Suppressor macrophage (primary cell): ENCODE data around the gene ARHGEF25.
A peak's percentile ranks its signal among the peaks of the same experiment; 100 is the strongest.

ENCODE experiments used
- DNase-seq, 4 experiments: peaks; one replicate each; pipeline ENCODE4 v3.0.0-alpha.2; 2020 to 2022

ARHGEF25 gene

DNA sequence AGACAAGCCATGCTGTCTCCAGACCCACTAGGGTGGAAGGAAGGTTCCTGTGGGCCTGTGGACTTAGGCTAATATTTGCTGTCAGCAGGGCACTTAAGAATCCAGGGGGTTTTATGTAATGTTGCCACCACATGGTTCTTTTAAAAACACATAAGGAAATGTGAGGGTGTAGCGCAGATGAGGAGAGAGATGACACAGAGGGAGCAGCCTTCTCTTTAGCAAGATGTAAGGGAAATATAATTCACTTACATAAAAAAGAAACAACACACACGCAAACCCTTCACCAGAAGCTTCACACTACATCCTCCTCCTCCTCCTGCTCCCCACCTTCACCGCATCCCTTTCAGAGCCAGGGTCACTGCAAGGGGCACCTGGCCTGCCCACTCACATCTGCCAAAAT, 25.1 kb upstream of the ARHGEF25 start:
- no peak for DNase-seq

DNA sequence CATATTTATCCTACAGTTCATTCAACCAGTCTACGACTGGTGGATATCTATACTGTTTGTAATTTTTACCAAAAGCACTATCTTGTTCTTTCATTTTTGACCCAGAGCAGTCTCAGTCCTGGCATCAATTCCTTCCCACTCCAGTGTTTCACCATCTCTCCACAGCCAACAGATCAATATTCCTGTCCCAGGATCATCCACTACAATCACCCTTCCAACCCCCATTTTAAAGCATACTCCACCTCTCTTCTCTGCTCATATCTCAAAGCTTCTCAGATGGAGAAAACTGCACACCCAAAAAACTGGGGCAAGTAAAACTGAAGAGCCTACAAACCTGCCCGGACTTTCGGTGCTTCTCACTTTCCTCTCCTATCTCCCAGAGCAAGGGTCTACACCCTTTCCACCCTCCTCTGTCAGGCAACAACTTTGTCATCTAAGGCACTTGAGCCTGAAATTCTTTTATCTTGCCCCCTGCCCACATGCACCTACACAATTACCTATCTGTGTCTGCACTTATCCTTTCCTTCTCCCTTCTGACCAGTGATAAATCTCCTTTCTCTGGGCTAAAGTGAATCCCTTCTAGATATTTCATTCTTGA, 24.3 kb upstream of the ARHGEF25 start:
- no peak for DNase-seq

DNA sequence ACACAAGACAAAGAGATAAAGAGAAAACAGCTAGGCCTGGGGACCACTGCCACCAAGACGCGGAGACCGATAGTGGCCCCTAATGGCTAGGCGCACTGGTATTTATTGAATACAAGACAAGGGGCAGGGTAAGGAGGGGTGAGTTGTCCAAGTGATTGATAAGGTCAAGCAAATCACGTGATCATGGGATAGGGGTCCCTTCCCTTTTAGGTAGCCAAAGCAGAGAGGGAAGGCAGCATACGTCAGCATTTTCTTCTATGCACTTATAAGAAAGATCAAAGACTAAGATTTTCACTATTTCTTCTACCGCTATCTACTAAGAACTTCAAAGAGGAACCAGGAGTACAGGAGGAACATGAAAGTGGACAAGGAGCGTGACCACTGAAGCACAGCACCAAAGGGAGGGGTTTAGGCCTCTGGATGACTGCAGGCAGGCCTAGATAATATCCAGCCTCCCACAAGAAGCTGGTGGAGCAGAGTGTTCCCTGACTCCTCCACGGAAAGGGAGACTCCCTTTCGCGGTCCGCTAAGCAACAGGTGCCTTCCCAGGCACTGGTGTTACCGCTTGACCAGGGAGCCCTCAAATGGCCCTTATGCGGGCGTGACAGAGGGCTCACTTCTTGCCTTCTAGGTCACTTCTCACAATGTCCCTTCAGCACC, 22.2 kb upstream of the ARHGEF25 start:
- DNase-seq = peak in 1 of 4 experiments; percentile 30

DNA sequence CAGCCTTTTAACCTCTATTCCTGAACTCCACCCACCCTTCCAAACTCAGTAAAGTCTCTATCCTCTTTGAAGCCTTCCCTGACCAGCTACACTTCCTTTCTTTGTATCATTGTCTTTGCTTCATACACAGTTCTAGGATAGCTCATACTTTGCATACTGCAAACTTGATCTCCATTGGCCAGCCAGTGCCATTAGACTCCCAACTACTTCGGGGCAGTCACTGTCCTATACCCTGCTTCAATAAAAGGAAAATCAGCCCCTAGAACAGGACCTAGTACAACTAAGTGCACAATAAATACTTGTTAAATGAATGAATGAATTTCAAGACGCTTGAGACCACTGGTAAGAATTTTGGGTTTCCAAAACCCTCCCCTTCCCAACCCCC, 20.8 kb upstream of the ARHGEF25 start:
- no peak for DNase-seq

DNA sequence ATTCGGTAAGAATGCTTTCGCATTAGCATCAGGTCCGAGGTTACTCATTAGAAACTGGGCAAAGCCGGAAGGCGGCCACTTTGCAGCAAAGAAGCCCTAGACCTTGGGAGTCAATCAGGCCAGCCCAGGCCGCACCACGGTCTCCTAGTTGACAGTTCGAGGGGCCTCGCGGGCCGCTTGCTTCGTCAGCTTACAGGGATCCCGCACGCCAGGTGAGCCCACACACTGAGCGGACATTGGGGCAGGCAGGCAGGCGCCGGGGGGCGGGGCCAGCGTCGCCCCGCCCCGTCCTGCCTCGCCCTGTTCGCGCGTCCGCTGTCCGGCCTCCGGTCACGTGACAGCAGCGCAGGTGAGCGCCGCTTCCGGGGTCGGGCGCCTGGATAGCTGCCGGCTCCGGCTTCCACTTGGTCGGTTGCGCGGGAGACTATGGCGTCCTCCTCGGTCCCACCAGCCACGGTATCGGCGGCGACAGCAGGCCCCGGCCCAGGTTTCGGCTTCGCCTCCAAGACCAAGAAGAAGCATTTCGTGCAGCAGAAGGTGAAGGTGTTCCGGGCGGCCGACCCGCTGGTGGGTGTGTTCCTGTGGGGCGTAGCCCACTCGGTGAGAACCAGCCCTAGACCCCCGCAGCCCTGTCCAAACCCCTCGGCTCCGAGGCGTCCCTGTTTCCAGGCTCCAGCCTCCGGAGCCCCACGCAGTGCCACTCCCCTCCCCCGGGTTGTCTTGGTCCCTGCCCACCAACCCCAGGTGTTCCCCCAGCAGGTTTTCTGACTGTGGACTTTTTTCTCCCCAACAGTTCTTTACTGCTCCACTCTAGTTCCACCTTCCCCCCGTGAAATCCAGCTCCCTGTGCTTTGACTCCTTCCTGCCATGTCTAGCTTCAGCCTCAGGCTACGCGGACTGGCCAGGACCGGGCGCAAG, 20.1 kb upstream of the ARHGEF25 start, which contains the start of gene PIP4K2C:
PIP4K2C (plus strand) TSS at position 329 of the 918 bp plus-strand sequence; CDS start at position 427, 98 bp downstream.
- DNase-seq = peak; percentile 78 to 92 (median 83)

DNA sequence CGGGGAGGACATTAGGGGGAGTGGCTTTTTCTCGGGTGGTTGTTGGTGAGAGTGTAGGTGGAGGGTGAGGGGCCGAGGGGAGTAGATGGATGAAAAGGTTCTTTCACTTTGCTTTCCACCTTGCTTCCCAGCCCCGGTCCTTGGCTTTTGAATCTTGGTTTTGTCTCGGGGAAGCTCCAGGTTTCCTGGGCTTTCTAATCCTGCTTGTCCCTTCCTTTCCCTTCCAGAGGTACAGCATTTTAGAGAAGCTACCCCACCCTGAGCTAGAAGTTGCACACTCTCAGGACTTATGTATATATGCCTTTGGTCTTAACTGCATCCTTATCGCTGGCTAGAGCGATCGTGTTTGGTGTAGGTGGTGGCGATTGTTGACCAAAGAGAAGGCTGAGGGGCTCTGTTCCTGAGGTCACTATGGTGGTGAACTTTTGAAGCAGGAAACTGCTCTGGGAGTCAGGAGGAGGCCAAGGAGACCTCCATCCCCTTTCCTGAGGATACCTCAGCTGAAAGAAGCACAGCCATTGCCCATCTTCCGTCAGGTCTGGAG, 19.4 kb upstream of the ARHGEF25 start:
- no peak for DNase-seq

DNA sequence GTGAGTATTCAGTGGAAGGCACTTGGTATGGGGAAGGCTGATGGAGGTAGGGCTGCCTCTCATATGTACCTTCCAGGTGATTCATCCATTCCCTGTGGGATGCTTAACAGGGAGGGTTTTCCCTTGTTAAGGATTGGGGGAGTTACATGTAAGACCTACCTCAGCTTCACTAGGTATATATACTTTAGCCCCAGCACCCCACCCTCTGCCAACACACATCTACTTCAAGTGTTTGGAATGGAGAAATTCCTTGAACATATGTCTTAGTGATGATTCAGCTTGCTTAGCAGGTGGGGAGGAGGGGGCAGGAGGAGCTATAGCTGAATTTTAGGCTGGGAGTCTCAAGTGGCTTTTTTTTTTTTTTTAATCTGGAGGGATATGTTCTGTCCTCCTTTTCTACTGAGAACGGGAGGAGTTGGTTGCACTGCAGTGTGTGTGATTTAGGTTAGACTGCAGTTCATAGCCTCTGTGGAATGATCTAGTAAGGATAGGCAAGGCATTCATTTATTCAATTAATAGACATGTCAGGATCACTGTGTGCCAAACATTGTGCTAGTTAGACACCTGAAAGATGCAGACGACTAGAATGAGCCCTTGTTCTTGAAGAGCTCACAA, 18.6 kb upstream of the ARHGEF25 start:
- DNase-seq = no peak

DNA sequence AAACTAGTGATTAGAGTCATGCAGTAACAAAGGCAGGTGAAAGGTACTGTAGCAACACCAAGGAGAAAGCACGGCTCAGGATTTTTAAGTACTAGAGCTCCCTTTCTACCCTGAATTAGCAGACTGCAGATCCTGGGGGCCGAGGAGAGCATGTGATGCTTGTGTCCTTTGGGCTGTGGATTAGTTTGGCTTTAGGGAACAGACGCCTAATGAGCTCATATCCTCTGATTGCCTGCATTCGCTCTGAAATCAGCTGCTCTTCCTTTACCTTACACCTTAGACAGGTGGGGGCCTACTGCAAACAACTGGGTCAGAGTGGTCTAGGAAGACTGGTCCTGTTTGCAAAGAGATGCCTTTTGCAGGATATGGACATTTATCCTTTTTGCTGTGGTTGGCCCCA, 18.0 kb upstream of the ARHGEF25 start:
- DNase-seq = no peak

DNA sequence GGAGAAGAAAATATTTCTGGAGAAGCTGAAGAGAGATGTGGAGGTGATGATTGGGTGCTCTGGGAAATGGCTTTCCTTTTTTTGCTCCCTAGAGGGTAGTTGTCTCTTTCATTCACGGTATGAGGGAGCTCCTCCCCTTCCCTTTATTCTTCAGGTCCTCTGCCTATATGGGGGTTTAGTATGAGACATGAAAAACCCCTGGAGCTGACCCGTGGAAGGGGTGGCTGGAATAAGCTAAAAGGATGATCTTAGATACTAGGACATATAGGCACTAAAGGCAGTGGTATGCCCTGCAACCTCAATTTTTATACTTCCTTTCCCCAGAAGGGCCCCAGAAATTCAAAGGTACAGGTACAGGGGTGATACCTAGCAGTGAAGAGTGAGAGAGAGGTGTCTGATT, 10.8 kb upstream of the ARHGEF25 start:
- DNase-seq = no peak

DNA sequence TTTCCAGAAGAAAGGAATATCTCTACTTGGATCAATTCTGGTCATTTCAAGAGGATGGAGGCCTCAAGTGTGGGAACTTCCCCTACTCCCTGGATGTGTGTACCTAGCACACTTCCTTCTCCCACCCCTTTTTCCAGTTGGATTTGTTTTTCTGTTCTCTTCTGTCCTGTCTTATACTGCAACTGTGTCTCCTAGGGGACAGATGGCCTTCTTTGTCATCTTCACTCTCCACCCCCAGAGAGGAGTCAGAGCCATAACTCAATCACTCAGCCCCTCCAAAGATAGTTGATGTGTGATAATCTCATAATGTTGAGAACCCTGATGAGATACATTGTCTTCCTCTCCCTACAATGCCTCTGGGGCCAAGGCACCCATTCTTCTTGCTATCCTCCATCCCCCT, 8.7 kb upstream of the ARHGEF25 start:
- no peak for DNase-seq

DNA sequence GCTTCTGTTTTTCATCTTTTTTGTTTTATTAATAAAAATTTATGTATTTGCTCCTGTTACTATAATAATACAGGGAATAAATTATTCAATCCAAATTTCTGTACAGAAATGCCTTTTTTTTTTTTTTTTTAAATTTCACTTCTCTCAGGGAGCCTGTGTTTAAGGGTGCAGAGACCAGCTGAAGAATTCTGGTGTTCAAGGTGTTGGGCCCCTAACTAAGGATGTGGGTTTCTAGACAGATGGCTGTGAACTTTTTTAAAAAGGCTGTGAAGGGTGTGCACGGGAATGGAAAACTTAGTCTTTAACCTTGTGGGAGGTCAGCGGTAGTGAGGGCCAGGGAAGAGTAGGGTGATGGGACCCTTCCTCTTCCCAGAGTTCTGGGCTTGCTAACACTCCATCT, 7.9 kb upstream of the ARHGEF25 start:
- no peak for DNase-seq

DNA sequence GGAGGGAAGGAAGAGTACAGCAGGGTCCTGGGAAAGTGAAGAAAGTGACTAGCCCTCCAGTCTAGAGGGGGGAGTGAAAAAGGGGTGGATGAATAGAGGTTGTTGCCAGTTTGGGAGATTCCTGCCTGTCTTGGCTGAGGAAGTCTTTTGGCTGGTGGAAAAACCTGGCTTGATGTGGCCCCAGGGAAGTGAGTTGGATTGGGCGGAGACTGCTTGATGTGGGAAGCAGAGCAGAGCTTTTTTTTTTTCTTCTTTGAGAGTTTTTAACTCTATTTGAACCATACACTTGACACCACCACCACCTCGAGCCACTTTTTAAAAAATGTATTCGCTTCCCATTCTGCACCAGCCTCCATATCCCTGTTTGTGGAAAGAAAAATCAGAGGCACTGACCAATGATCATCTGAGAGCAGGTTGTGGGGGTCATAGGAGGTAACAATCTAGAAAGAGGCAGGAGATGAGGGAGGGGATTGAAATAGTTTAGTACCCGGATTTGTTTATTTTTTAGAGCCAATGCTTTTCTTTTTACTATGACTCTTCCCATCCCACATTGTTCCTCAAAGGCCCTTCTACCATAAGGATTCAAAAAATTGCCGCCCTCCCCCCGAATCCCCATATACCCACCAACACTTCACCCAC, 7.3 kb upstream of the ARHGEF25 start:
- no peak for DNase-seq

DNA sequence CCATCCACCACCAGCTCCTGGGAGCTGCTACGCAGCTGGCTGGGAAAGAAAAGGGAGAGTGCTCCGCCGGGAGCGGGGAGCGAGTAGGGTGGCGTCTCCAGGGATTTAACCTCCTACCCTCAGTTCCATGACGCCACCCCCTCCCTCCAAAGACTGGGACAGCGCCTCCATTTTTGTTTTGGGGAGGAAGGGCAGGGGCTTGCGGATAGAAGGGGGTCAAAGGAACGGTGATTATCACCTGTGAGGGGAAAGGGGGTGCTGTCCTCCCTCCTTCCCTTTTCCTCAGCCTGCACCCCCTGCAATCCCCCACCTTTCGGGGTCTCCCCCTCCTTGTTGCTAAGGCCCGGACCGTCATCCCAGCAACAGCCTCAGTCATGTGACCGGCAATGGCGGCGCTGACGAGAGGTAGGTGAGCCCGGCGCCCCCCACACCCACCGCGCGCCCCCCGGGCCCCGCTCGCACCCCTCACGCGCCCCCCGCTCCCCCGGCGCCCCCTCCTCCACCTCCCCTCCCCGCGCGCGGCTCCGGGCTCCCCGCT, 6.7 kb upstream of the ARHGEF25 start, which contains the start of gene DTX3:
DTX3 (plus strand) TSS at position 371 of the 538 bp plus-strand sequence. CDS start 1,694 bp downstream, outside the sequence.
- DNase-seq = no peak

DNA sequence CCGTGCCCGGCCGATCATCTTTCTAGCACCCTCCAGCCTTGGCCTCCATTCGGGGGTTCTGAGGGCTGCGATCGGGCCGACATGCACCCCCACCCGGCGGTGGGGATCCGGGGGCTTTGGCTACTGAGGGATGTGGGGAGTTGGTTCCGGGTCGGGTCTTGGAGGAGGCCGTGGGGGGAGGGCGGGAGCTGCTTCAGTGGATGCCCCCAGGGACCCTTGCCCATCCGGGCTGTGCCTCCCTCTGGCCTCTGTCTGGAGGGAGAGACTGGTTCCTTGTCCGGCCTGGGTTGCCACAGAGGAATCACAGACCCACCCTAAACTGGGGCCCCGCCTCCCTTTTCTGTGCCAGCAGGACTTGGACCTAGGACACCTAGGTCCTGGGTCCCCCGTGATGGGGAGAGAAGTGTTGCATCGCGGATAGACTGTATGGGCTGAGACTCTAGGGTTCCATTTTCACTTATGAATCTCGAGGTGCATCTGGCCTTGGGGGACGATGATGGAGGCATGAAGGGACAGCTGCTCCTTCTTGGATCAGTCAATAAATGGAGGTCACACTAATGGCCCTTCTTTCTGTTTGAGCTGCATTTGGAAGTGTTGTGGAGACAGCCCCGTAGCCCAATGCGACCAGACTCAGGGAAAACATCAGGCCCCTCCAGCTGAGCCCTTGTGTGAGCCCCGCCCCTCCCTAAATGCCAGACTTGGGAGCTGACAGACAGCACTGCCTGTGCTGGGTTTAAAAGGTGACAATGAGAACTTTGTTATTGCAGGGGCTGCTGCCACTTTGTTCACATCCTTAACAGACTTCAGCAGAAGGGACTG, 6.0 kb upstream of the ARHGEF25 start:
- no peak for DNase-seq

DNA sequence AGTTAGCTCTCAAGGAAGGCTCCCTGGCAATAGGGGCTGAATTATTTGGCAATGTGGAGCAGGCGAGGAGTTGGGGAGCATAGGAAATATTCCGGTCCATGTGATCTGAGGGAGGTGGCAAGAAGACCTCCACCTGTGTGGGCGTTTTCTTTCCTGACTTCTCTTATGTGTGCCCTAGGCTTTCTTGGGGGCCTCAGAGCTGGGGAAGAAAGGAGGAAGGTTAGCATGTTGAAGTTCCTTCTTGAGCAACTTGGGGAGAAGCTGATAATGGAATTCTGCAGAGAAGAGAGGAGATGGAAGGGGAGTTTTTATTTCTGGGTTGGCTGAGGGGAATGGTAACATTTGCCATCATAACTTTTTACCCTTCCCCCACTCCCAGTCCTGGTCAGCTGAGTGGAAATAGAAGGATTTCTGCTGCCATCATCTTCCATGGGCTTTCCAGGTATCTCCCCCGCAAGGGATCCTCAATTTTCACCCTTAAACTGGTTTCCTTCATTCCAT, 5.4 kb upstream of the ARHGEF25 start:
- no peak for DNase-seq

DNA sequence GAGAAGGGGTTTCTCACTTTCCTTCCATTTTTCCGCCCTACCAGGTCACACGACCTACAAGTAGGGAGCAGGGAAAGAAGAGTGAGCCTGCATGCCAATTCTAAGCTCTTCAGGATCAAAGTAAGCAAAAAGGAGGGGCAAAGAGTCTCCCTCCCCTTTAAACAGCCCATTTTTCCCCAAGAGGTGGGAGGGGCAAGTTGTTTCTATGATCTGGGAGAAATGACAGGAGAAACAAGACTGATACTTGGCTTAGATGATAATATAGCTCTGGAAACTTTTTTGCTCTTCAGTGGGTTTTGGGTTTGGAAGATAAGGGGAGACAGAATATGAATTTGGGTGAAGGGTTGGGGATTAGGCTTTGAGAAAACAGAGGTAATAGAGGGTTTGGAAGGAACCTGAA, 4.8 kb upstream of the ARHGEF25 start:
- DNase-seq = no peak

DNA sequence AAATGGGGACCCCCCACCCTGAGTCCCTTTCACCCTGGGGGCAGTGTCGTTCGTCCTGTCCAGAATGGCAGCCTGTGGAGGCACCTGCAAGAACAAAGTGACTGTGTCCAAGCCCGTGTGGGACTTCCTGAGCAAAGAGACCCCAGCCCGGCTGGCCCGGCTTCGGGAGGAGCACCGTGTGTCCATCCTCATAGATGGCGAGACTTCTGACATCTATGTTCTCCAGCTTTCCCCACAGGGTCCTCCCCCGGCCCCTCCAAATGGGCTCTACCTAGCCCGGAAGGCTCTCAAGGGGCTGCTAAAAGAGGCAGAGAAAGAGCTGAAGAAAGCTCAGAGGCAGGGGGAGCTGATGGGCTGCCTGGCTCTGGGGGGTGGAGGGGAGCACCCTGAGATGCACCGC, 4.4 kb upstream of the ARHGEF25 start:
- DNase-seq = no peak

DNA sequence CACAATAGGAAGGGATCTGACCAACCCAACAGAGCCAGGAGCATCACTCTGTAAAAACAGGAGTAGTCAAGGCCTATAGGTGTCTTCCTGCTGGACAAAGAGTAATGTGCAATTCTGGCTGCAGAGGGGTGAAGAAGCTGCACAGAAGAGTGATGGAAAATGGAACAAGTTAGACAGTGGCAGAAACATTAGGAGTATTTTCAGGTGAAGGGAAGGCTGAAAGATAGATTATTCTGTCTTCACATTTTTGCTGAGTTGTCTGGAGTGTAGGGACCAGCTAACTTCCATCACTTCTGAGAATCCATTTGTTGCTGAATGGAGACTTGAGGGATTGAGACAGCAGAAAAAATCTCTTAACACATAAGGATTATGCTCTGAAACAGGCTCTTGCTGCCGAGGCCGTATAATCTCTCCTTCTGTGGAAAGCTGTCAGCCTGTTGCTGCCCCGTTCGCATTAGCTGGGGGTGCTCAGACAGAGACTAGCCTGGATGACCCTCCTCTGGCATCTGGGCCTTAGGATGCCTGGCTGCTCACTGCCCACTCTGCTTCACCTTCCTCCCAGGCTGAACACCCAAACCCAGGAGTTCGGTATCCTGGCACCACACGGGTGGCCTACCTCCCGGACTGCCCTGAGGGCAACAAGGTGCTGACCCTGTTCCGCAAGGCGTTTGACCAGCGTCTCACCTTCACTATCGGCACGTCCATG, 3.1 kb upstream of the ARHGEF25 start:
- DNase-seq = no peak

DNA sequence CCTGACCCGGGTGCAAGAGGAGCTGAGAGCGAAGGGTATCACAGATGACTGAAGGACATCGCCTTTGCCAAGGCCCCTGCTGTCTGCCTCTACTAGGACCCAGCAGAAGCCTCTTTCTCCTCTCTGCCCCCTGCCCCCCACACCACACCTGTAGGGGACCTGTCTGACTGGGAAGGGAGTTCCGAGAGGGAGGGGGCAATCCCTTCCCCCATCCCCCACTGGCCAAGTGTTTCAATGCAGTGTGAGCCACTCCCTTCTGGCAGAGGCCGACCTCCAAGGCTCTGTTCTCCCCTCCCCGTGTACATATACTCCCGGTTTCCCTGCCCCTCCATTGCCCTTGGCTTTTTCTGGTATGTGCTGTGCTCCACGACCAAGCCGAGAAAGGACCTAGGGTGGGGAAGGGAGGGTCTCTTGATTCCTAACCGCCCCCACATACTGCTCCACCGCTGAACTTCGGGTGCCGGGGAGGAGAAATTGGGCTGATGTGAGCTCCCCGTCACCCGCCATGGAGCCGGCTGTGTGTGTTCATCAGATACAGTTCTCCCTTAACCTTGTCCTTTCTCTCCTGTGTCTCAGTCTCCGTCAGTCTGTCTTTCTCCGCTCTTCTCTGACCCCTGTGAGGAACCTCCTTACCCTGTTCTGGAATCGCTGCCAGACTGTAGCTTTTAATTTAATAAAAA, 2.0 kb upstream of the ARHGEF25 start:
- no peak for DNase-seq
